NCI-H774 (cell line): Measurements from ENCODE around the gene TOX2.

Experiments used
- DNase-seq: peaks from one replicate; lab custom pipeline; 2025; lab: John Stamatoyannopoulos, UW

Gene TOX2

DNA sequence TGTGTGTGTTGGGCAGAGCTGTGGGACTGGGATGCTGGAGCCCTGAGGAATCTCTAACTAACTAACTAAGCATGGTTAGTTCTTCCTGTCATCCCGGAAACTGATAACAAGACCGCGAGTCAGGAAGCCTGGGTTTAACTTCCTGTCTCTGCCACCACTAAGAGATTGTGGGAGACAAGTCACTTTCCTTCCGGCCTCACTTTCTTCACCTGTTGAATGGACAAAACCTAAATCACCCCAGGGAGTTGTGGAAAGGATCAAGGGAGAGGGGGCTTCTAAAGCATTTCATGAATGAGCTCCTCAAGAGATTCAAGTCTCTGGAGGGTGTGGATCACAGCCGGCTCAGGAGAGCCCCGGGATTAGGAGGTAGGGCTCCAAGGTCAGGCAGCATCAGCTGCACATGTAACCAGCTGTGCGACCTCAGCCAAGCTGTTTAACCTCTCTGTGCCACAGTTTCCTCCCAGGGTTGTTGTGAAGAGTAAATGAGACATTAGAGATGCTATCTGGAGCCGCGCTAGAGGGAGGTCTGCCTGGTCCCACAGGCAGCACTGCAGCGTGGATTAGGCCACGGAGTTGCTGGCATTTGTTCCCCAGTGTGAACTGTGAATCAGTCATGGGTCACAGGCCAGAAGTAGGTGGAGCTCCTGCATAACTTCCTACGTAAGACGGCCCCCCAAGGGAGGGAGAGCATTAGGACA is 105.1 kb downstream of the TOX2 start:
- DNase-seq = no peak

- no peak for DNase-seq
Measured at GRCh38 chr20:44020406-44021148, 105.9 kb downstream of the TOX2 start.

DNA sequence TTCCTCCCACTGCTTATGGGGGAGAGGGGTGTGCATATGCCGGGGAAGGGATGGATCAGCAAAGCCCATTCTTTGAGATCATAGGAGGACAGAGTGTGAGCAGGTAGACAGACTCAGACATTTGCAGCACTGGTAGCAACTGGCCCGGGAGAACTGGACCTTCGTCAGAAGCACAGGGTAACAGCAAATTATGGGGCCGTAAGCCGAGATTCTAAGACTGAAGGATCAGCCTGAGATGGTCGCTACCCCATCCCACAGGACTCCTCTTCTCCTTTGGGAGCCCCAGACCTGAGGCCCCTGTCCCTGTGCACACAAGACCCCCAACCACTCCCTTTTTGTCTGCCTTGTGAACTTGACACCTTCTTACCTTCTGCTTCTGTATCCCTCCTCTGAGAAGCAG is 106.5 kb downstream of the TOX2 start:
- DNase-seq = no peak

DNA sequence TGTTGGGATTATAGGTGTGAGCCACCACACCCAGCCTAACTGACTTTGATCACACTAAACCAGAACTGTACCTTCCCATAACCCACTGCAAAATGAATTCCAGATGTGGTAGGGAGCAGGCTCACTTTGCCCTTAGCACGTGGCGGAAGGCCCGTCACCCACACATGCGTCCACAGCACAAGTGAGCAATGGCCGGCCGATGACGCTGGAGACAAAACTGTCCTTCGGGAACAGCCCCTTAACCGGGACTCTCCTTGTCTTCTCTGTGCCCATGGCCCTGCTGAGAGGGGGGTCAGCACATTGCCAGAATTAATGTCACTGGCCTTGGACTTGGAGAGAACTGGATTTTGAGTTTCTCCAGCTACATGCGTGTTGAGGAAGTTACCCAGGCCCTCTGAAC is 107.2 kb downstream of the TOX2 start:
- no peak for DNase-seq

GRCh38 chr20:44022464-44022863 is 107.8 kb downstream of the TOX2 start:
- DNase-seq = no peak

GRCh38 chr20:44023515-44024371 is 109.1 kb downstream of the TOX2 start:
- no peak for DNase-seq

GRCh38 chr20:44024820-44025580 is 110.3 kb downstream of the TOX2 start:
- no peak for DNase-seq

GRCh38 chr20:44025756-44026155 is 111.1 kb downstream of the TOX2 start:
- no peak for DNase-seq

- no peak for DNase-seq
Measured at GRCh38 chr20:44026647-44027342, 112.1 kb downstream of the TOX2 start.

DNA sequence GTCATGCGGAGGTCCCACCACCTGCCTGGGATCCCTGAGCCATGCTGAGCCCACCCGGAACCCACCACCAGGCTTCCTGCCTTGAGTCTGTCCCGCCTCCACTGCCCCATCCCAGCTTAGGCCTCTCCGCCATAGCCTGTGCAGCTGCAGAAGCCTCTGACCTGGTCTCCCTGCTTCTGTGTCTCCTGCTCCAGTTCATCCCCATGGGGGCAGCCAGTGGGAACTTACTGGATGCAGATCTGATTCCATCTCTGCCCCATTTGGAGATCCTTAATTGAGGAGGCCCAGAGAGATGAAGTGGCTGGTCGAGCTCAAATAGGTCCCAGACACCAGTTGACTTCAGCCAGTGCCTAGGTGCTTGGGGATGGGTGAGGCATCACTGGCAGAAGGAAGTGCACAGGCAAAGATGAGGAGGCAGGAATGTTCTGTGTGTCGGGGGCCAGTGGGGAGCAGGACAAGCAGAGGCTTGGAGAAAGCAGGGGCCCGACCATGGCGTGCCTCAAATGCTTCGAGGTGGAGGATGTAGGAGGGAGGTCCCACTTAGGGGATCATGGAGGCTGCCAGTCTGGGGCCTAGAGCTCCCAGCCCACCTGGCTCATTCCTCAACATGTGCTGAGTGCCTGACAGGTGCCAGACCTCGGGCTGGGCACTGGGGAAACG is 112.8 kb downstream of the TOX2 start:
- no peak for DNase-seq

DNA sequence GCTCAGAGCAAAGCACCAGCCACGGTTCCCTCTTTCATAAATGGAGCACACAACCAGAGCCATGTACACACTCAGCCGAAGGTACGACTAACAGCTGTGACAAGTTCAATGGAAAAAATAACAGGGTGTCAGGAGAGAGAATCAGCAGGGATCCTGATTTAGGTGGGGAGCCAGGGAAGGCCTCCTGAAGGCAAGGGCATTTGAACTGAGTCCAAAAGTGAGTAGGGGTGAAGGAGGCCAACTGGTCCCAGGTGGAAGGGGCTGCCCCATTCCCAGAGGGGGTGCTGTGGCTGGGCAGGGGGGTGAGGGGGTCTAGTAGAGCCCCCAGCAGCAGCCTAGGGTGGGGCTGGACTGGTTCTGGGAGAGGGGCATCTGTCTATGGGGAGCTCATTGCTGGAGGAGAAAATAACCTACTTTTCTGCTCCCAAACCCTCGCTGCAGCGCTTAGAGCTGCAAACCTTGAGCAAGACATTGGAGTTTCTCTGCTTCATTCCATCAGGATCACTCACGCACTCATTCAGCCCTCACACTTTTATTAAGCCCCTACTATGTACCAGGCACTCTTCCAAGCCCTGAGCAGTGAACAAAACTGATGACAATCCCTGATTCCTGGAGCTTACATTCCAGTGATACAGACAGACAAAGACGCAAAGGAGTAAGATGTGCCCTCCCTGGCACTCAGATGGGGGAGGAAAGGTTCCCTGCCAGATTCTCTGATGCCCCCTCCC is 113.5 kb downstream of the TOX2 start:
- DNase-seq = no peak

DNA sequence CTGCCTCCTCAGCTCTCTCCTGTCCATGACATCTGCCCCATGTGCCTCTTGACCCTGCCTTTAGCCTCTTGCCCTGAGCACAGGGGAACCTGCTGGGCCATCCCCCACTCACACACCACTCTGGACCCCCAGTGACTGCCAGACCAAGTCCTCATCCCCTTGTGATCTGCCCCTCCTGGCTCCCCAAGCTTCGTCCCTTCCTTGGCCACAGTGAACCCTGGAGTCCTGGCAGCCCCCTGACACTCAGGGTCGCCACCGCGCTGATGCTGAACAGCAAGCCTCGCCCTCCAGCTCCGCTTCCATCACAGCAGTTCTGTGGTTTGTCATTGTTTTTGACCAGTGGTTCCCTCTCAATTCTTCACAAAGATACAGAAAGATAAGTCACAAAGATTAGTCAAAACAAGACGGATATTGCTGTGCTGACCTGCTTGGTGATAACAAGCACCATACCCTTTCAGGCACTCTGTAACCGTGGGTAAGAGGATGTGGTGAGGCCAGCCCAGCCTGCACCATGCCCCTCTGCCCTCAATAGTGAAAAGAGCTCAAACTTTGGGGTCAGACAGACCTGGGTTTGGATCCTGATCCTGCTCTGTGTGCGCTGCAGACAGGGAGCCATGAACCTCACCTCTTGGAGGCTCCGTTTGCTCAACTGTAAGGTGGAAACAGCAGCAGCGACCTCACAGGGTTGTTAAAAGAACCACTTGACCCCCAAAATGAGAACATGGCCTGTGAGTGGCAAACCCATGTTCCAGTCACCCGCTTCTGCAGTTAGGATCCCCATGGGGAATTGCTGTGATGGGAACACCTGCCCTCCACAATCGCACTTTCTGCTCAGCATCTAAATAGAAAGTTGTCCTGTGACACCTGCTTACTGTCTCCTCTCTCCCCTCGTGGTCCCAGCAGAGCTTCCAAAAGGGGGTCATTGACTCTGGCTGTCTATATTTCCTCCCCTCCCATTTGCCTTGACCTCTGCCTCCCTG is 114.5 kb downstream of the TOX2 start:
- no peak for DNase-seq

- DNase-seq = no peak
Measured at GRCh38 chr20:44029848-44030230, 115.2 kb downstream of the TOX2 start.

- no peak for DNase-seq
Measured at GRCh38 chr20:44030394-44030793, 115.7 kb downstream of the TOX2 start.

- no peak for DNase-seq
Measured at GRCh38 chr20:44031001-44031574, 116.4 kb downstream of the TOX2 start.

GRCh38 chr20:44031781-44032582 is 117.3 kb downstream of the TOX2 start:
- DNase-seq = no peak

GRCh38 chr20:44032583-44033331 is 118.1 kb downstream of the TOX2 start:
- DNase-seq = no peak
